ENCODE measurements around the gene FANCL.

- TF ChIP-seq CTCF (conservative IDR thresholded peaks at IDR 0.05 in 1 of 2, IDR thresholded peaks at IDR 0.05 in 1 of 2; ENCODE audit: extremely low read depth in 1 of 2, insufficient read depth in 1 of 2, low read depth in 1 of 2, low read length in 2 of 2) (no peak), EZH2 (IDR thresholded peaks at IDR 0.05; ENCODE audit: borderline replicate concordance, low read length) (no peak)
Measured at GRCh38 chr2:58215429-58215828, 25.7 kb downstream of the FANCL start.
